ENCODE data around the gene PRAMEF13.
A peak's percentile ranks its signal among the peaks of the same experiment; 100 is the strongest.
"Not testable (repeated sequence)": the region's sequence is repeated elsewhere in the genome, so short reads cannot be mapped to it uniquely, and the experiment has no call there.

Gene PRAMEF13

GRCh38 chr1:13201309-13201708, at the start of gene PRAMEF13:
Gene PRAMEF13, minus strand, starts transcription at chr1:13201409. Its CDS starts 1,820 bp downstream, at chr1:13199589.
- not testable (repeated sequence) for DNase-seq (ENCODE audit: low read depth in 3 of 3)

GRCh38 chr1:13247122-13247521, 45.9 kb upstream of the PRAMEF13 start:
- DNase-seq (ENCODE audit: low read depth in 3 of 3), result not testable (repeated sequence)

GRCh38 chr1:13246554-13246871, 45.3 kb upstream of the PRAMEF13 start:
- not testable (repeated sequence) for DNase-seq (ENCODE audit: low read depth in 3 of 3)

- DNase-seq (ENCODE audit: low read depth in 3 of 3), result not testable (repeated sequence)
These were observed 44.8 kb upstream of the PRAMEF13 start for GRCh38 chr1:13245841-13246553.

GRCh38 chr1:13243536-13244263, 42.5 kb upstream of the PRAMEF13 start:
- not testable (repeated sequence) for DNase-seq (ENCODE audit: low read depth in 3 of 3)

GRCh38 chr1:13239633-13240032, 38.4 kb upstream of the PRAMEF13 start:
- not testable (repeated sequence) for DNase-seq (ENCODE audit: low read depth in 3 of 3)

GRCh38 chr1:13237572-13237971, 36.4 kb upstream of the PRAMEF13 start:
- not testable (repeated sequence) for DNase-seq (ENCODE audit: low read depth in 3 of 3)

GRCh38 chr1:13234057-13234456, 32.8 kb upstream of the PRAMEF13 start:
- DNase-seq (ENCODE audit: low read depth in 3 of 3), result not testable (repeated sequence)

GRCh38 chr1:13232056-13232455, 30.8 kb upstream of the PRAMEF13 start:
- not testable (repeated sequence) for DNase-seq (ENCODE audit: low read depth in 3 of 3)

- not testable (repeated sequence) for DNase-seq (ENCODE audit: low read depth in 3 of 3)
These were observed 30.0 kb upstream of the PRAMEF13 start for GRCh38 chr1:13231061-13231750.

GRCh38 chr1:13230601-13231000, 29.4 kb upstream of the PRAMEF13 start:
- DNase-seq (ENCODE audit: low read depth in 3 of 3), result not testable (repeated sequence)

GRCh38 chr1:13230096-13230495, 28.9 kb upstream of the PRAMEF13 start:
- not testable (repeated sequence) for DNase-seq (ENCODE audit: low read depth in 3 of 3)

GRCh38 chr1:13228343-13228781, 27.2 kb upstream of the PRAMEF13 start:
- DNase-seq (ENCODE audit: low read depth in 3 of 3), result peak; percentile 8 to 44 (median 13)

- DNase-seq (ENCODE audit: low read depth in 3 of 3), result not testable (repeated sequence)
These were observed 26.3 kb upstream of the PRAMEF13 start for GRCh38 chr1:13227271-13228055.

GRCh38 chr1:13225675-13226204, 24.5 kb upstream of the PRAMEF13 start, which contains the start of gene PRAMEF18:
Gene PRAMEF18, minus strand, starts transcription at chr1:13226154. Its CDS starts 48 bp downstream, at chr1:13226106.
- not testable (repeated sequence) for DNase-seq (ENCODE audit: low read depth in 3 of 3)

GRCh38 chr1:13224480-13225060, 23.4 kb upstream of the PRAMEF13 start:
- DNase-seq (ENCODE audit: low read depth in 3 of 3), result no peak

- DNase-seq (ENCODE audit: low read depth in 3 of 3), result not testable (repeated sequence)
These were observed 21.6 kb upstream of the PRAMEF13 start for GRCh38 chr1:13222788-13223187.

- not testable (repeated sequence) for DNase-seq (ENCODE audit: low read depth in 3 of 3)
These were observed 18.0 kb upstream of the PRAMEF13 start for GRCh38 chr1:13219203-13219602.

- DNase-seq (ENCODE audit: low read depth in 3 of 3), result not testable (repeated sequence)
These were observed 15.4 kb upstream of the PRAMEF13 start for GRCh38 chr1:13216619-13217018.

GRCh38 chr1:13208712-13209111, 7.5 kb upstream of the PRAMEF13 start:
- not testable (repeated sequence) for DNase-seq (ENCODE audit: low read depth in 3 of 3)

- DNase-seq (ENCODE audit: low read depth in 3 of 3), result not testable (repeated sequence)
These were observed 29.7 kb downstream of the PRAMEF13 start, which contains the start of gene PRAMEF9 for GRCh38 chr1:13171548-13171947. Gene PRAMEF9, plus strand, starts transcription at chr1:13171848. Its CDS starts 3,433 bp downstream, at chr1:13175281.

All from stimulated activated CD4-positive, alpha-beta T cell treated with anti-CD3 and anti-CD28 coated beads, TNF-alpha, amount 100 ng/mL, for 24 hours (primary cell).